Fibroblast of skin of scalp (primary cell): Measurements from ENCODE around the gene PHLDB3.
"Not testable (repeated sequence)": the region's sequence is repeated elsewhere in the genome, so short reads cannot be mapped to it uniquely, and the experiment has no call there.

Experiments used
- DNase-seq: peaks from one replicate; pipeline ENCODE4 v3.0.0-alpha.2; 2013

PHLDB3 gene

DNA sequence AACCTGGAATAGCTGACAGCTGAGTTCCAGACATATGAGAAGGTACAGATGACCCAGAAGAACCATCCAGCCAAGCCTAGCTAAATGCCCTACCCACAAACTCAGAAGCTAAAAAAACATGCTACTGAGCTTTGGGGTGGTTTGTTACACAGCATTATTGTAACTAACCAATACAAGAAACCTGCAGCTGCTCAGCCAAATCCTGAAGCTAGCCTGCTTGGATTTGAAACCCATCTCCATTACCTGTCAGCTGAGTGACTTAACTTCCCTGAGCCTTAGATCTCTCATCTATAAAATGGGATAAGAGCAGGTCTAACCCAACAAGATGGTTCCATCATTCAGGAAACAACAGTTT lies 64.9 kb downstream of the PHLDB3 start:
- DNase-seq: no peak

DNA sequence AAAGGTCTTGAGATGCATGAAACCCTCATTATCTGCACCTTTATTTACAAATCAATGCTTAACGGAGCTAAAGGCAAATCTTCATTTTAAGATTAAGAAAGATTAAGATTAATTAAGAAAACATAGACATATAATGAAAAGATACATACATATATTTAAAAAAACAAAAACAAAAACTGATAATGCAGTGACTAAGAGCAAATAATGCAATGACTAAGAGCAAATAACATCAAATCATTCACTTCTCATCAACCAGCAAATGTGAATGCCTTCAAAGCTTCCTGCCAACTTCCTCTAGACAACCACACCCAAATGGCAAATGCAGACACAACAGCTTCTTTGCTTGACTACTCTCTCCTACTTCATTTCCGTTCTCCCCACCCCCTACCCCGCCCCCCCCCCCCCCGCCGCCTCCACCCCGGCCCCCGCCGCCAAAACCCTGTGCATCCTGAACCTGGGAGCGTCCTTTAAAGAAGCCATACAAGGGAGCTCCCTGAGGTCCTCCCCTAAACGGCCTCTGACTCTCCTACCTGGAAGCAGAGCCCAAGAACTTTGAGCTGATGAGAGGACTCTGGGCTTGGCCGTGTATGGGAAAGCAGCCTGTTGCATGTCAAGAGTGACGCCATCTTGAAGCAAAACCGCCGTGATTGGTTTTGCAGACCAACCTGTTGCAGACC lies 65.4 kb downstream of the PHLDB3 start:
- DNase-seq: peak; percentile 32

DNA sequence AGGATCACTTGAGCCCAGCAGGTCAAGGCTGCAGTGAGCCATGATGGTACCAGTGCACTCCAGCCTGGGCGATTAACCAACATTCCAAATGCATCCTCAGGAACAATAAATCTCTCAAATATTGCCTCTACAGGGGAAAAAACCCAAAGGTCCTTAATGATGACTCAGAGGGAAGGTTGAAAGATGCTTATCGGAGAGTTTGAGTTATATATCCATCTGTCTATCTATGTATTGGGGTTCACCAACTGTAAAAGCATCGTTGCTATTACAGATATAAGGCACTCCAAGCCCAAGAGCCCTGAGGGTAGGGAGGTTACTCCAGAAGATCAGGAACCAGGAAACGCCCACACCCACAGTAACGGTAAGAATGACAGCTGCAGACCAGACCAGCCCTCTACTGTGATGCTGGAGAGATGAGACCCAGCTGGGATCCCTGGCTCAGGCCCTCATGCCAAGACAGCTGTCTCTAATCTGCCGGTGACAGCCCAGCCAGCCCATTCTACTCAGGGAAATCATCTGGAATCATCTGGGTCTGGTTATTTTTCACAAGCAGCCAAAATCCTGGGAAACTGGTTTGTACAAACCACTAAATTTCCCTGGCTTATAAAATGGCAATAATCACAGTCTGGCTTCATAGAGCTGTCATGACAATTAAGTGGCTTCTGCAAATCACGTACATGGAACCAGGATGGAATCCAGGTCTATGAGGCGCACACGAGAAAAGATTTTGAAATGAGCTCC lies 66.1 kb downstream of the PHLDB3 start:
- peak; percentile 66 for DNase-seq

DNA sequence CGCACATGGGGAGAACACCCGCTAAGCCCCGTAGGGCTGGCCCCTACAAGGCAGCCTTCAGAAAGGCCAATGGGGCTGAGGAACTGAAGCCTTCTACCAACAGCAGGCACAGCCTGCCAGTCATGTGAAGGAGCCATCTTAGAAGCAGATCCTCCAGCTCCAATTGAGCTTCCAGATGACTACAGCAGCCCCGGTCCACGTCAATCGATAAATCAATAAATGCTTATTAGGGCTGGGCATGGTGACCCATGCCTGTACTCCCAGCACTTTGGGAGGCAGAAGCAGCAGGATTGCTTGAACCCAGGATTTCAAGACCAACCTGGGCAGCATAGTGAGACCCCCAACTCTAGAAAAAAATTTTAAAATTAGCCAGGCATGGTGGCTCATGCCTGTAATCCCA lies 66.8 kb downstream of the PHLDB3 start:
- no peak for DNase-seq

DNA sequence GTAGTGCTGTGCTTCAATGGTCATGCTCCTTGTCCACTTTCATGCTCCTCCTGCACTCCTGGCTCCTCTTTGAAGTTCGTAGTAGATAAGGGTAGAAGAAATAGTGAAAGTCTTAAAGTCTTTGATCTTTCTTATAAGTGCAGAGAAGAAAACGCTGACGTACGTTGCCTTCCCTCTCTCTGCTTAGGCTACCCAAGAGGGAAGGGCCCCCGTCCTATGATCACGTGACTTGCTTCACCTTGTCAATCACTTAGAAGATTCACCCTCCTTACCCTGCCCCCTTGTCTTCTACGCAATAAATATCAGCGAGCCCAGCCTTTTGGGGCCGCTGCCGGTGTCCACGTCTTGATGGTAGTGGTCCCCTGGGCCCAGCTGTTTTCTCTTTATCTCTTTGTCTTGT lies 67.3 kb downstream of the PHLDB3 start:
- not testable (repeated sequence) for DNase-seq

DNA sequence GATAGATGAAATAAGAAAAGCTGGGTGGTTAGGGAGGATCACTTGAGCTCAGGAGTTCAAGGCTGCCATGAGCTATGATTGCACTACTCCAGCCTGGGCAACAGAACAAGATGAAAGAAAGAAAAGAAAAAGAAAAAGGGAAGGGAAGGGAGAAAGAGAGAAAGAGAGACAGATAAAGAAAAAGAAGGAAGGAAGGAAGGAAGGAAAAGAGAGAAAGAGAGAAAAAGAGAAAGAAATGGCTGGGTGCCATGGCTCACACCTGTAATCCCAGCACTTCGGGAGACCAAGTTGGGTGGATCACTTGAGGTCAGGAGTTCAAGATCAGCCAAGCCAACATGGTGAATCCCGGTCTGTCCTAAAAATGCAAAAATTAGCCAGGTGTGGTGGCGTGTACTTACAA lies 68.8 kb downstream of the PHLDB3 start:
- DNase-seq: no peak

DNA sequence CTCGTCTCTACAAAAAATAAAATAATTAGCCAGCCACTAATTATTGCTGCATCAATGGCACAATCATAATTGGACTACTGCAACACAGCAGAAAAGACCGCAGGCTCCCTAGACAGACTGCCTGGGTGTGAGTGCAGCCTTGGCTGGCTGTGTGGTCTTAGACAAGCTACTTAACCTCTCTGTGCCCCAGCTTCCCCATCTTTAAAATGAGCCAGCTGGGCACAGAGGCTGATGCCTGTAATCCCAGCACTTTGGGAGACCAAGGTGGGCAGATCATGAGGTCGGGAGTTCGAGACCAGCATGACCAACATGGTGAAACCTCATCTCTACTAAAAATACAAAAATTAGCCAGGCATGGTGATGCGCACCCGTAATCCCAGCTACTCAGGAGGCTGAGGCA lies 70.9 kb downstream of the PHLDB3 start:
- DNase-seq: no peak

DNA sequence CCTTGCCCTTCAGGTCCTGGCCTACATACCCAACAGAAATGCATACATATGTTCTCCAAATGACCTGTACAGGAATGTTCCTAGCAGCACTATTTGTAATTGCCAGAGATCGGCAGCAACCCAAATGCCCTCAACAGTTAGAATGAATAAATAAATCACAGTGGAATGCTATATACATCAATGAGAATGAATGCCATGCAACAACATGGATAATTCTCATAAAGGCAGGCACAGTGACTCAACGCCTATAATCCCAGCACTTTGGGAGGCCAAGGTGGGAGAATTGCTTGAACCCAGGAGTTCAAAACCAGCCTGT lies 71.2 kb downstream of the PHLDB3 start:
- DNase-seq: no peak

DNA sequence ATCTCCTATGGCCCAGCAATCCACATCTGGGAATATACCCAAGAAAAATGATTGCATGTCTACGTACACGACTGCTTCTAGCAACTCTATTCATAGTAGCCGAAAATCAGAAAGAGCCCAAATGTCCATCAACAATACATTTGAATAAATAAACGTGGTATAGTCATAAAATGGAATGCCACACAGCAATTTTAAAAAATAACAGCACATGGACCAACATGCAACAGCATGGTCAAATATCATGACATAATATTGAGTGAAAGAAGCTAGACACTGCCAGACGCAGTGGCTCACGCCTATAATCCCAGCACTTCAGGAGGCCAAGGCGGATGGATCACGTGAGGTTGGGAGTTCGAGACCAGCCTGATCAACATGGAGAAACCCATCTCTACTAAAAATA lies 73.6 kb downstream of the PHLDB3 start:
- DNase-seq: no peak

DNA sequence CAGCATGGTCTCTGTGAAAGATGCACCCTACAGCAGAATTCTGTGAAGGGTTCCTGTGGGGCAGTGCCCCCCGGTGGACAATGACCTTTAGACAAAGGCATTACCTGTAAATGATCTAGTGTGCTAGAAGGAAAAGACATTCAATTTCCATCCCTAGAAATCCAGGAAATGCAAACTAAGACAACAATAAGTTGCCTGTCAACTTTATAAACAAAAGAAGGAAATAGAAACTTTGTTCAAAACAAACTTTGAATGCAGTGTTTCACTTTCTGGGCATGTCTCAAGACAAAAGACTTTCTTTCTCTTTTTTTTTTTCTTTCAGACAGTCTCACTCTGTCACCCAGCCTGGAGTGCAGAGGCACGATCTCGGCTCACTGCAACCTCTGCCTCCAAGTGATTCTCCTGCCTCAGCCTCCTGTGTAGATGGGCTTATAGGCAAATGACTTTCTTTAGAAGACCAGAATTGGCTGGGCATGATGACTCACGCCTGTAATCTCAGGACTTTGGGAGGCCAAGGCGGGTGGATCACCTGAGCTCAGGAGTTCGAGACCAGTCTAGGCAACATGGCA lies 74.3 kb downstream of the PHLDB3 start:
- no peak for DNase-seq

DNA sequence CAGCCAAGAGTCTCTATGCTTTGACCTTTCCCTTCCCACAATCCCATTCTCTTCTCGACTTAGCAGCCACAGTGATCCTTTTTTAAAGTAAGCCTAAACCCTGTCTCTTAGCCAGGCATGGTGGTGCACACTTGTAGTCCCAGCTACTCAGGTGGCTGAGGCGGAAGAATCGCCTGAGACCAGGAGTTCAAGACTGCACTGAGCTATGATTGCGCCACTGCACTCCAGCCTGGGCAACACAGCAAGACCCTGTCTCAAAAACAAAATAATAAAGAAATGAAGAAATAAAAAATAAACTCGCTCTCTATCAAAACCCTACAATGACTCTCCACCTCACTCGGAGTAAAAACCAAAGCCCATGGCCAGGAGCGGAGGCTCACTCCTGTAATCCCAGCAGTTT lies 75.2 kb downstream of the PHLDB3 start:
- no peak for DNase-seq

DNA sequence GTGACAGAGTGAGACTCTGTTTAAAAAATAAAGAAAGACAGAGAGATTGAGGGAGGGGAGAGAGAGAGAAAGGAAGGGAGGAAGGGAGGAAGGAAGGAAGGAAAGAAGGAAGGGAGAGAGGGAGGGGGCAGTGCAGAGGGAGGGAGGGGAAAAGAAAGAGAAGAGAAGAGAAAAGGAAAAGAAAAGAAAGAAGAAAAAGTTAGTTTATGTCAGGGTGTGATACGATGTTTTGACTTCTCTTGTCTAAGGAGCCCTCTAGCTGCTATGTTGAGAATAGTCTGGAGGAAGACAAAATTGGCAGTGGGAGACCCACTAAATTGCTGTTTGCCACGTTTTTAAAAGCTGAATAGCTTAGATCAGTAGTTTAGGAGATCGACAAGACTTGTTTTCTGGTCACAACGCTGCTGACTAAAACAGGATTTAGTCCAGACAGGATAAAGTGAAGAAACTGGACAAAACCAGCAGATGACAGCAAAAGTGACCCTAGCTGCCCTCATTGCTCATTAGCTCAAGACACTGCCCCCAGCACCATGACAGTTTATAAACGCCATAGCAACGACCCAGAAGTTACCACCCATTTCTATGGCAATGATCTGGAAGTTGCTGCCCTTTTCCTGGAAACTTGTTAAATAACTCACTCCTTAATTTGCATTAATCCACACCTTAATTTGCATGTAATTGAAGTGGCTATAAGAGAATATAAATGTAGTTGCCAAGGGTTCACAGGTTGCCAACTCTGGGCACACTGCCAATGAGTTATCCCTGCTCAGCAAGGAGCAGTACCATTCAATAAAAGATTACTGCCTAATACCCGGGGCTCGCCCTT lies 78.8 kb downstream of the PHLDB3 start:
- no peak for DNase-seq
